SK-N-SH treated with all-trans-retinoic acid at 6 μM for 48 hours (cell line): ENCODE measurements around the gene SIL1.

Experiments
- ARNTL ChIP-seq: fragments of 450-650 bp; formaldehyde crosslinking; IDR thresholded peaks from 2 replicates; pipeline ENCODE4 v1.5.0; 2020; ENCODE audit warnings: low read depth, mild to moderate bottlenecking, moderate library complexity, borderline replicate concordance
- CREB5 ChIP-seq: fragments of 250-450 bp; sonication (Bioruptor Pico); IDR thresholded peaks from 2 replicates; pipeline ENCODE4 v1.5.1; 2020; ENCODE audit warnings: low read depth, mild to moderate bottlenecking, moderate library complexity
- CSDC2 ChIP-seq: fragments of 250-450 bp; sonication (Bioruptor Pico); IDR thresholded peaks from 2 replicates; pipeline ENCODE4 v1.5.0; 2020; ENCODE audit warnings: mild to moderate bottlenecking, moderate library complexity
- OSR1 ChIP-seq: fragments of 250-450 bp; sonication (Bioruptor Pico); IDR thresholded peaks from 2 replicates; pipeline ENCODE4 v1.8.0; 2022; ENCODE audit warnings: moderate library complexity, mild to moderate bottlenecking, inconsistent platforms
- TSHZ2 ChIP-seq: fragments of 250-450 bp; sonication (Bioruptor Pico); IDR thresholded peaks from 2 replicates; pipeline ENCODE4 v1.5.0; 2020; ENCODE audit warnings: mild to moderate bottlenecking, moderate library complexity

- no peak for TF ChIP-seq CREB5
- TF ChIP-seq OSR1, result no peak
- TF ChIP-seq CSDC2 (CRISPR knock-in tag), result no peak
- no peak for TF ChIP-seq ARNTL
- TF ChIP-seq TSHZ2 (CRISPR knock-in tag), result no peak
Observed at GRCh38 chr5:138920181-138920580, 278.0 kb downstream of the SIL1 start.
